Fibroblast of the conjunctiva (primary cell): ENCODE results near the gene CLEC16A.
A peak's percentile ranks its signal among the peaks of the same experiment; 100 is the strongest.

Experiments
- DNase-seq: peaks from one replicate; pipeline ENCODE4 v3.0.0-alpha.2; 2010; ENCODE audit warnings: low read depth

CLEC16A gene

GRCh38 chr16:11082860-11083388 is 138.6 kb downstream of the CLEC16A start:
- DNase-seq, result no peak

GRCh38 chr16:11084484-11084875 is 140.1 kb downstream of the CLEC16A start:
- peak; percentile 63 for DNase-seq

- no peak for DNase-seq
Measured at GRCh38 chr16:11084876-11085485, 140.6 kb downstream of the CLEC16A start.

GRCh38 chr16:11085916-11086315 is 141.6 kb downstream of the CLEC16A start:
- no peak for DNase-seq

GRCh38 chr16:11087691-11088073 is 143.3 kb downstream of the CLEC16A start:
- DNase-seq, result no peak

GRCh38 chr16:11088074-11088730 is 143.8 kb downstream of the CLEC16A start:
- no peak for DNase-seq

GRCh38 chr16:11088831-11089230 is 144.5 kb downstream of the CLEC16A start:
- DNase-seq, result no peak

- DNase-seq, result no peak
Measured at GRCh38 chr16:11089504-11090124, 145.2 kb downstream of the CLEC16A start.

GRCh38 chr16:11090232-11090631 is 145.9 kb downstream of the CLEC16A start:
- no peak for DNase-seq

GRCh38 chr16:11091021-11091785 is 146.8 kb downstream of the CLEC16A start:
- DNase-seq, result no peak

- DNase-seq, result no peak
Measured at GRCh38 chr16:11092788-11093571, 148.6 kb downstream of the CLEC16A start.

GRCh38 chr16:11093572-11094074 is 149.3 kb downstream of the CLEC16A start:
- DNase-seq, result no peak

- DNase-seq, result no peak
Measured at GRCh38 chr16:11094075-11094856, 149.9 kb downstream of the CLEC16A start.

GRCh38 chr16:11094857-11095565 is 150.6 kb downstream of the CLEC16A start:
- DNase-seq, result no peak

GRCh38 chr16:11095935-11096334 is 151.6 kb downstream of the CLEC16A start:
- DNase-seq, result no peak

GRCh38 chr16:11097094-11097786 is 152.9 kb downstream of the CLEC16A start:
- DNase-seq, result no peak

GRCh38 chr16:11097787-11098167 is 153.4 kb downstream of the CLEC16A start:
- no peak for DNase-seq

- no peak for DNase-seq
Measured at GRCh38 chr16:11098601-11099390, 154.4 kb downstream of the CLEC16A start.
